Loucy (cell line): ENCODE measurements around the gene AGAP3.

Experiments used
- H2AFZ ChIP-seq: fragments of 200-600 bp; sonication (generic); 2 replicates; pipeline ENCODE4 v1.6.0; 2016; ENCODE audit warnings: antibody characterized with exemption, mild to moderate bottlenecking, low read length, moderate library complexity
- H3F3A ChIP-seq: fragments of 200-600 bp; 2 replicates; pipeline ENCODE4 v1.6.0; 2016; ENCODE audit warnings: antibody characterized with exemption, low read depth, mild to moderate bottlenecking
- H3K27me3 ChIP-seq: fragments of 200-600 bp; sonication (generic); 2 replicates; pipeline ENCODE4 v1.6.1; 2014; ENCODE audit warnings: low read length, mild to moderate bottlenecking; ENCODE audit not compliant: insufficient read depth, poor library complexity, severe bottlenecking
- H3K36me3 ChIP-seq: fragments of 200-600 bp; sonication (generic); 2 replicates; pipeline ENCODE4 v1.6.1; 2016; ENCODE audit warnings: low read length; ENCODE audit not compliant: insufficient read depth
- H3K4me1 ChIP-seq: fragments of 200-600 bp; sonication (generic); 2 replicates; pipeline ENCODE4 v1.5.1; 2014; ENCODE audit warnings: low read length, mild to moderate bottlenecking; ENCODE audit not compliant: insufficient read depth, poor library complexity, severe bottlenecking
- H3K4me2 ChIP-seq: fragments of 200-600 bp; sonication (generic); 2 replicates; pipeline ENCODE4 v1.6.0; 2014; ENCODE audit warnings: antibody characterized with exemption, low read length, low read depth, mild to moderate bottlenecking; ENCODE audit not compliant: poor library complexity, severe bottlenecking
- H3K4me3 ChIP-seq: fragments of 200-600 bp; sonication (generic); 2 replicates; pipeline ENCODE4 v1.5.1; 2014; ENCODE audit warnings: low read length, mild to moderate bottlenecking, mixed read lengths; ENCODE audit not compliant: poor library complexity, severe bottlenecking
- H3K79me2 ChIP-seq: fragments of 200-600 bp; sonication (generic); 2 replicates; pipeline ENCODE4 v1.6.1; 2014; ENCODE audit warnings: low read length; ENCODE audit not compliant: insufficient read depth
- H3K9ac ChIP-seq: fragments of 200-600 bp; sonication (generic); 2 replicates; pipeline ENCODE4 v1.6.0; 2014; ENCODE audit warnings: mild to moderate bottlenecking, low read depth, low read length, moderate library complexity; ENCODE audit not compliant: poor library complexity, severe bottlenecking
- H3K9me2 ChIP-seq: fragments of 200-600 bp; sonication (generic); replicated peaks from 2 replicates; pipeline ENCODE4 v1.6.1; 2016; ENCODE audit warnings: low read depth, low read length, mixed read lengths
- H3K9me3 ChIP-seq: fragments of 200-600 bp; sonication (generic); 2 replicates; pipeline ENCODE4 v1.6.1; 2014; ENCODE audit warnings: mild to moderate bottlenecking, antibody characterized with exemption, low read length, low read depth; ENCODE audit not compliant: insufficient read depth
- H4K20me1 ChIP-seq: fragments of 200-600 bp; sonication (generic); 2 replicates; pipeline ENCODE4 v1.6.0; 2014; ENCODE audit warnings: antibody characterized with exemption, low read length, mild to moderate bottlenecking; ENCODE audit not compliant: insufficient read depth, poor library complexity, severe bottlenecking
- EZH2phosphoT487 ChIP-seq: fragments of 200-600 bp; IDR thresholded peaks from 2 replicates; pipeline ENCODE4 v1.6.1; 2018; ENCODE audit warnings: antibody characterized with exemption, mild to moderate bottlenecking, moderate library complexity, borderline replicate concordance
- TF ChIP-seq, protein P1 (sequence below): fragments of 200-600 bp; sonication (generic); conservative IDR thresholded peaks from 2 replicates; pipeline ENCODE4 v1.5.1; 2014; ENCODE audit warnings: mild to moderate bottlenecking, antibody characterized with exemption, low read length

Gene AGAP3

DNA sequence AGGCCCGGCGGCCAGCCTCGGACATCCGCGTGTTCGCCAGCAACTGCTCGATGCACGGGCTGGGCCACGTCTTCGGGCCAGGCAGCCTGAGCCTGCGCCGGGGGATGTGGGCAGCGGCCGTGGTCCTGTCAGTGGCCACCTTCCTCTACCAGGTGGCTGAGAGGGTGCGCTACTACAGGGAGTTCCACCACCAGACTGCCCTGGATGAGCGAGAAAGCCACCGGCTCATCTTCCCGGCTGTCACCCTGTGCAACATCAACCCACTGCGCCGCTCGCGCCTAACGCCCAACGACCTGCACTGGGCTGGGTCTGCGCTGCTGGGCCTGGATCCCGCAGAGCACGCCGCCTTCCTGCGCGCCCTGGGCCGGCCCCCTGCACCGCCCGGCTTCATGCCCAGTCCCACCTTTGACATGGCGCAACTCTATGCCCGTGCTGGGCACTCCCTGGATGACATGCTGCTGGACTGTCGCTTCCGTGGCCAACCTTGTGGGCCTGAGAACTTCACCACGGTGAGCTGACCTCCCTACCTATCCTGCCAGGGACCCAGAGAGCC is 37.3 kb upstream of the AGAP3 start:
- H3K9ac ChIP-seq = no peak overlapping the region
- no peaks in the 10 kb centered on the region for H3K27me3 ChIP-seq
- no peak overlapping the region for H2AFZ ChIP-seq
- no peaks in the 10 kb centered on the region for H3K79me2 ChIP-seq
- no peaks in the 10 kb centered on the region for H3K9me3 ChIP-seq
- H4K20me1 ChIP-seq = no peaks in the 10 kb centered on the region
- no peak overlapping the region for H3K4me3 ChIP-seq
- no peak overlapping the region for H3K4me2 ChIP-seq
- no peaks in the 10 kb centered on the region for H3F3A ChIP-seq
- TF ChIP-seq EZH2phosphoT487 = no peak
- TF ChIP-seq, protein P1, sequence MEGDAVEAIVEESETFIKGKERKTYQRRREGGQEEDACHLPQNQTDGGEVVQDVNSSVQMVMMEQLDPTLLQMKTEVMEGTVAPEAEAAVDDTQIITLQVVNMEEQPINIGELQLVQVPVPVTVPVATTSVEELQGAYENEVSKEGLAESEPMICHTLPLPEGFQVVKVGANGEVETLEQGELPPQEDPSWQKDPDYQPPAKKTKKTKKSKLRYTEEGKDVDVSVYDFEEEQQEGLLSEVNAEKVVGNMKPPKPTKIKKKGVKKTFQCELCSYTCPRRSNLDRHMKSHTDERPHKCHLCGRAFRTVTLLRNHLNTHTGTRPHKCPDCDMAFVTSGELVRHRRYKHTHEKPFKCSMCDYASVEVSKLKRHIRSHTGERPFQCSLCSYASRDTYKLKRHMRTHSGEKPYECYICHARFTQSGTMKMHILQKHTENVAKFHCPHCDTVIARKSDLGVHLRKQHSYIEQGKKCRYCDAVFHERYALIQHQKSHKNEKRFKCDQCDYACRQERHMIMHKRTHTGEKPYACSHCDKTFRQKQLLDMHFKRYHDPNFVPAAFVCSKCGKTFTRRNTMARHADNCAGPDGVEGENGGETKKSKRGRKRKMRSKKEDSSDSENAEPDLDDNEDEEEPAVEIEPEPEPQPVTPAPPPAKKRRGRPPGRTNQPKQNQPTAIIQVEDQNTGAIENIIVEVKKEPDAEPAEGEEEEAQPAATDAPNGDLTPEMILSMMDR = no peak
- peaks cover 16% of the 10 kb centered on the region for H3K4me1 ChIP-seq
- no peaks in the 10 kb centered on the region for H3K9me2 ChIP-seq
- no peaks in the 10 kb centered on the region for H3K36me3 ChIP-seq

DNA sequence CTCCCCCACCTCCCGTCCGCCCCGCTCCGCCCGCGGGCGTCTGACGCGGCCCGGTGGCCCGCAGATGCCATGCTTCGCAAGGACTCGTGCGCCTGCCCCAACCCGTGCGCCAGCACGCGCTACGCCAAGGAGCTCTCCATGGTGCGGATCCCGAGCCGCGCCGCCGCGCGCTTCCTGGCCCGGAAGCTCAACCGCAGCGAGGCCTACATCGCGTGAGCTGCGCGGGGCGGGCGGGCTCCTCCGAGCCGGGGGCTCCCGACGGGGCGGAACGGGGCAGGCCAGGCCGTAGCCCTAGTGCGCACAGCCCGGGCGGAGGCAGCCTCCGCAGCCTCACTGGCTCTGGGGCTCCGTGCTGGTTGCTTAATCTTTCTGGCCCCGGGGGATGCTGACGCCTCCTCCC is 35.2 kb upstream of the AGAP3 start:
- Histone ChIP-seq H3F3A (no peaks in the 10 kb centered on the region), H2AFZ (no peak overlapping the region), H3K79me2 (no peaks in the 10 kb centered on the region), H4K20me1 (no peaks in the 10 kb centered on the region), H3K9ac (no peak overlapping the region), H3K9me2 (no peaks in the 10 kb centered on the region), H3K36me3 (no peaks in the 10 kb centered on the region), H3K4me2 (no peak overlapping the region), H3K4me3 (no peak overlapping the region), H3K4me1 (peaks cover 18% of the 10 kb centered on the region), H3K9me3 (no peaks in the 10 kb centered on the region), H3K27me3 (no peaks in the 10 kb centered on the region)
- no peak for TF ChIP-seq EZH2phosphoT487
- TF ChIP-seq, protein P1 = no peak

DNA sequence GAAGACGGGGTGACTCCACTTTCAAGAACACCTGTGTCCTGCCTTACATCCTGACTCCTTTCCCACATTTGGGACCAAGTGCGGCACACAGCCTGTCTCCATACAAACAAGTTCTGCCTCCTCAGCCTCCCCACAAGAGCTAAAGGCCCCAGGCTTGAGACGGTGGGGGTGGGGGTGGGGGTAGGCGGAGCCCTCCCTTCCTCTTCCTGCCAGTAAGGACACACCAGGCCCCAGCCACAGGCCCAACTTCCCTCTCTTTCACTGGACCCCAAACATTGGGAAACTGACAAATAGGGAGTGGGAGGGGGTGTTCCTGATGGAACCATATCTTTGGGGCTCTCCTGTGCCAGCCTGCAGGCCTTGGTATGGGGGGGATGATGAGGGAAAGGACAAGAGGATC is 33.2 kb upstream of the AGAP3 start:
- Histone ChIP-seq H3K79me2 (peaks cover 11% of the 10 kb centered on the region; the same call in 1 of the 2 replicates), H3K4me2 (peak overlapping the region; percentile 77), H2AFZ (0 out of 2 replicates have a peak overlapping the region, but pooled peaks have one; percentile 43), H3K27me3 (no peaks in the 10 kb centered on the region), H4K20me1 (no peaks in the 10 kb centered on the region), H3K4me3 (peak overlapping the region; percentile 6), H3F3A (no peaks in the 10 kb centered on the region), H3K36me3 (no peaks in the 10 kb centered on the region), H3K4me1 (peaks cover 23% of the 10 kb centered on the region), H3K9ac (peak overlapping the region; percentile 73), H3K9me2 (no peaks in the 10 kb centered on the region), H3K9me3 (no peaks in the 10 kb centered on the region)
- no peak for TF ChIP-seq EZH2phosphoT487
- TF ChIP-seq, protein P1 = no peak
